ENCODE results near the gene ASB13. TPM values are rescaled to one million over a fixed set of nuclear protein-coding genes. Genes with fewer than 3 reads are reported as not detected.
A peak's percentile ranks its signal among the peaks of the same experiment; 100 is the strongest.

The ASB13 gene
- total and polyA plus RNA-seq, 2 of the 13 experiments (the other 11 are each of a cell fraction or from before 2014, with no cell fraction given): 9.3 to 15.4 TPM

GRCh38 chr10:5658871-5659618 is 7.3 kb downstream of the ASB13 start (continued):
- TF ChIP-seq HIVEP1 (CRISPR knock-in tag; IDR thresholded peaks at IDR 0.05) (no peak), ZNF230 (CRISPR knock-in tag; IDR thresholded peaks at IDR 0.05) (0 out of 2 replicates have a peak, but pooled peaks have one; percentile 5), DRAP1 (CRISPR knock-in tag; IDR thresholded peaks at IDR 0.05) (peak; percentile 87), ZNF567 (CRISPR knock-in tag; IDR thresholded peaks at IDR 0.05; ENCODE audit: borderline replicate concordance) (no peak), FOXP1 (IDR thresholded peaks at IDR 0.05) (no peak), FOXP1 (CRISPR knock-in tag; IDR thresholded peaks at IDR 0.05) (peak; percentile 22; the same call in 1 of the 2 replicates), PCBP1 (IDR thresholded peaks at IDR 0.05; ENCODE audit: borderline replicate concordance, low read depth, low read length) (0 out of 2 replicates have a peak, but pooled peaks have one; percentile 54), PBX3 (CRISPR knock-in tag; IDR thresholded peaks at IDR 0.05; ENCODE audit: borderline replicate concordance) (no peak), ZMYM2 (CRISPR knock-in tag; IDR thresholded peaks at IDR 0.05) (peak; percentile 48; the same call in 1 of the 2 replicates), WIZ (CRISPR knock-in tag; IDR thresholded peaks at IDR 0.05) (0 out of 2 replicates have a peak, but pooled peaks have one; percentile 54), ARID4A (CRISPR knock-in tag; IDR thresholded peaks at IDR 0.05; ENCODE audit: borderline replicate concordance) (peak; percentile 71), TEF (CRISPR knock-in tag; IDR thresholded peaks at IDR 0.05) (no peak), NCOA2 (CRISPR knock-in tag; IDR thresholded peaks at IDR 0.05) (peak; percentile 38; the same call in 1 of the 2 replicates), BHLHE40 (IDR thresholded peaks at IDR 0.05; ENCODE audit: low read length) (peak; percentile 68; the same call in 1 of the 2 replicates), ZFP90 (CRISPR knock-in tag; IDR thresholded peaks at IDR 0.05; ENCODE audit: borderline replicate concordance) (peak; percentile 26; the same call in 1 of the 2 replicates), ZNF607 (CRISPR knock-in tag; IDR thresholded peaks at IDR 0.05; ENCODE audit: borderline replicate concordance) (peak; percentile 76), ZNF264 (CRISPR knock-in tag; IDR thresholded peaks at IDR 0.05) (peak; percentile 71; the same call in 1 of the 2 replicates), RFX1 (IDR thresholded peaks at IDR 0.05) (0 out of 2 replicates have a peak, but pooled peaks have one; percentile 3)
- TF ChIP-seq, protein P1, sequence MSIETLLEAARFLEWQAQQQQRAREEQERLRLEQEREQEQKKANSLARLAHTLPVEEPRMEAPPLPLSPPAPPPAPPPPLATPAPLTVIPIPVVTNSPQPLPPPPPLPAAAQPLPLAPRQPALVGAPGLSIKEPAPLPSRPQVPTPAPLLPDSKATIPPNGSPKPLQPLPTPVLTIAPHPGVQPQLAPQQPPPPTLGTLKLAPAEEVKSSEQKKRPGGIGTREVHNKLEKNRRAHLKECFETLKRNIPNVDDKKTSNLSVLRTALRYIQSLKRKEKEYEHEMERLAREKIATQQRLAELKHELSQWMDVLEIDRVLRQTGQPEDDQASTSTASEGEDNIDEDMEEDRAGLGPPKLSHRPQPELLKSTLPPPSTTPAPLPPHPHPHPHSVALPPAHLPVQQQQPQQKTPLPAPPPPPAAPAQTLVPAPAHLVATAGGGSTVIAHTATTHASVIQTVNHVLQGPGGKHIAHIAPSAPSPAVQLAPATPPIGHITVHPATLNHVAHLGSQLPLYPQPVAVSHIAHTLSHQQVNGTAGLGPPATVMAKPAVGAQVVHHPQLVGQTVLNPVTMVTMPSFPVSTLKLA (IDR thresholded peaks at IDR 0.05): peak; percentile 31
